HG02943 (cell line): Measurements from ENCODE around the gene EIF2S1.

Experiments
- ATAC-seq: cut with Tn5 transposase; IDR thresholded peaks from one replicate; pipeline ENCODE4 v1.9.1; 2021; ENCODE audit warnings: mild to moderate bottlenecking, low read depth, moderate library complexity; ENCODE audit not compliant: unreplicated experiment

Gene EIF2S1

GRCh38 chr14:67429510-67430205 is 69.5 kb downstream of the EIF2S1 start:
- no peak for ATAC-seq

- ATAC-seq = no peak
Measured at GRCh38 chr14:67432050-67432564, 72.0 kb downstream of the EIF2S1 start.

- ATAC-seq = no peak
Measured at GRCh38 chr14:67435603-67436002, 75.5 kb downstream of the EIF2S1 start.
